K562 (cell line): ENCODE data around the gene LRRC71. TPM values are rescaled to one million over a fixed set of nuclear protein-coding genes. Genes with fewer than 3 reads are reported as not detected.

Source experiments
- BHLHE40 ChIP-seq: IDR thresholded peaks from 2 replicates; pipeline ENCODE4 v1.6.1; 2011; ENCODE audit warnings: low read length, improper control_type of control experiment
- CSDE1 ChIP-seq, 2 experiments: fragments of 450-650 bp; IDR thresholded peaks; 2 replicates each; pipeline ENCODE4 v1.6.1; 2016; ENCODE audit warnings: mild to moderate bottlenecking in 1 of 2
- EWSR1 ChIP-seq: fragments of 450-650 bp; IDR thresholded peaks from 2 replicates; pipeline ENCODE4 v1.6.1; 2018; ENCODE audit warnings: borderline replicate concordance, mild to moderate bottlenecking, low read depth, moderate library complexity; ENCODE audit not compliant: partially characterized antibody
- HDAC2 ChIP-seq: fragments of 450-650 bp; IDR thresholded peaks from 2 replicates; pipeline ENCODE4 v1.6.1; 2016; ENCODE audit warnings: mild to moderate bottlenecking
- ILK ChIP-seq: fragments of 450-650 bp; IDR thresholded peaks from 2 replicates; pipeline ENCODE4 v1.6.1; 2016; ENCODE audit warnings: missing genetic modification characterization, low read depth, mild to moderate bottlenecking, missing compliant biosample characterization, moderate library complexity, borderline replicate concordance
- KDM1A ChIP-seq, 2 experiments: fragments of 450-650 bp; IDR thresholded peaks; 2 replicates each; pipeline ENCODE4 v1.6.1; 2016; ENCODE audit warnings: mild to moderate bottlenecking in 2 of 2
- LCOR ChIP-seq: sonication (generic); formaldehyde crosslinking; IDR thresholded peaks from 2 replicates; pipeline ENCODE4 v1.8.0; 2022; ENCODE audit warnings: mild to moderate bottlenecking, missing genetic modification reagents
- MLX ChIP-seq, 2 experiments: fragments of 450-650 bp in 1 of 2; sonication (generic) in 1 of 2; formaldehyde crosslinking; conservative IDR thresholded peaks; 2 replicates each; pipeline versions ENCODE4 v1.4.0 to v1.8.1; 2020 to 2022; ENCODE audit warnings: mild to moderate bottlenecking in 1 of 2, missing genetic modification reagents in 1 of 2
- MXI1 ChIP-seq: IDR thresholded peaks from 2 replicates; pipeline ENCODE4 v1.6.1; 2011; ENCODE audit warnings: low read depth, mild to moderate bottlenecking, improper control_type of control experiment, low read length
- MYC ChIP-seq, 2 experiments: fragments of 250-450 bp in 1 of 2; sonication (Bioruptor Pico) in 1 of 2; IDR thresholded peaks; 2 replicates each; pipeline versions ENCODE4 v1.5.1 to v1.6.1; 2012 to 2021; ENCODE audit warnings: low read depth in 2 of 2, borderline replicate concordance in 1 of 2, improper control_type of control experiment in 1 of 2, low read length in 1 of 2, mild to moderate bottlenecking in 1 of 2, moderate library complexity in 1 of 2
- NR2F6 ChIP-seq: fragments of 450-650 bp; formaldehyde crosslinking; IDR thresholded peaks from 2 replicates; pipeline ENCODE4 v1.4.0; 2020; ENCODE audit warnings: mild to moderate bottlenecking
- PKNOX1 ChIP-seq: fragments of 450-650 bp; IDR thresholded peaks from 2 replicates; pipeline ENCODE4 v1.6.1; 2016
- POLR2AphosphoS2 ChIP-seq: IDR thresholded peaks from 2 replicates; pipeline ENCODE4 v1.6.1; 2012; ENCODE audit warnings: low read length, improper control_type of control experiment
- SMC3 ChIP-seq: conservative IDR thresholded peaks from 2 replicates; pipeline ENCODE4 v1.6.1; 2011; ENCODE audit warnings: low read depth, low read length, improper control_type of control experiment; ENCODE audit not compliant: insufficient read depth
- SOX6 ChIP-seq: fragments of 450-650 bp; IDR thresholded peaks from 2 replicates; pipeline ENCODE4 v1.6.1; 2014; ENCODE audit warnings: mild to moderate bottlenecking
- SPI1 ChIP-seq: IDR thresholded peaks from 2 replicates; pipeline ENCODE4 v1.6.1; 2011; ENCODE audit warnings: low read depth, low read length, control low read depth, borderline replicate concordance
- SRSF9 ChIP-seq: fragments of 200-400 bp; formaldehyde crosslinking; IDR thresholded peaks from 2 replicates; pipeline ENCODE4 v1.6.1; 2017; ENCODE audit warnings: low read depth, low read length, borderline replicate concordance
- STAT6 ChIP-seq: sonication (generic); formaldehyde crosslinking; IDR thresholded peaks from 2 replicates; pipeline ENCODE4 v1.8.1; 2023; ENCODE audit warnings: mild to moderate bottlenecking, missing genetic modification reagents
- TEAD4 ChIP-seq, 2 experiments: sonication (generic) in 1 of 2; formaldehyde crosslinking in 1 of 2; IDR thresholded peaks; 2 replicates each; pipeline versions ENCODE4 v1.6.1 to v1.8.0; 2012 to 2022; ENCODE audit warnings: borderline replicate concordance in 1 of 2, inconsistent platforms in 1 of 2, low read length in 1 of 2, mild to moderate bottlenecking in 1 of 2, missing genetic modification reagents in 1 of 2
- ZBTB33 ChIP-seq: sonication (generic); formaldehyde crosslinking; IDR thresholded peaks from 2 replicates; pipeline ENCODE4 v1.8.1; 2023; ENCODE audit warnings: mild to moderate bottlenecking, missing genetic modification reagents
- ZNF707 ChIP-seq: fragments of 250-450 bp; sonication (Bioruptor Pico); conservative IDR thresholded peaks from 2 replicates; pipeline ENCODE4 v1.8.0; 2022; ENCODE audit warnings: inconsistent platforms, mild to moderate bottlenecking, moderate library complexity
- ZNF764 ChIP-seq: fragments of 250-450 bp; sonication (Bioruptor Pico); IDR thresholded peaks from 2 replicates; pipeline ENCODE4 v1.4.0; 2020; ENCODE audit warnings: low read depth, mild to moderate bottlenecking, moderate library complexity
- ZNF785 ChIP-seq: fragments of 250-450 bp; sonication (Bioruptor Pico); IDR thresholded peaks from 2 replicates; pipeline ENCODE4 v1.4.0; 2020; ENCODE audit warnings: mild to moderate bottlenecking
- polyA plus RNA-seq, 8 experiments: library from polyadenylated mRNA; depleted of rRNA in 4 of 8; stranded (reverse) in 5 of 8; unstranded in 3 of 8; fragments of >200 nt; fragmentation: Nextera tagmentation in 2 of 8; fragmentation: Illumina TruSeq in 1 of 8; extraction: Ambion mirVana in 2 of 8; extraction: Trizol in 1 of 8; gene quantifications; 2 replicates each; pipeline versions ENCODE4 v1.2.1 to v1.2.3, GENCODE V29; 2011 to 2014; ENCODE audit warnings: inconsistent platforms in 1 of 8, missing spikeins in 1 of 8
- total RNA-seq, 7 experiments: library from RNA; depleted of rRNA in 6 of 7; stranded (reverse); fragments of >200 nt in 6 of 7; fragmentation: Illumina TruSeq in 2 of 7; extraction: Trizol in 2 of 7; gene quantifications; 2 replicates each; pipeline versions ENCODE4 v1.2.1 to v1.2.3, GENCODE V29; 2011 to 2021; ENCODE audit warnings: low replicate concordance in 1 of 7

LRRC71 gene
- total and polyA plus RNA-seq, 9 of the 15 experiments (the other 6 are each of a cell fraction or from before 2014, with no cell fraction given): 0.06 to 1.2 (median 0.51) TPM; not detected in 1

GRCh38 chr1:156910309-156910782, 10.1 kb upstream of the LRRC71 start (continued):
- no peak for TF ChIP-seq SPI1
- no peak for TF ChIP-seq HDAC2
- TF ChIP-seq PKNOX1: no peak
- TF ChIP-seq POLR2AphosphoS2: no peak
- peak in 1 of 2 experiments; percentile 45; a peak in 1 of 4 replicates for TF ChIP-seq KDM1A (IDR thresholded peaks at IDR 0.05)
- TF ChIP-seq SOX6: no peak
- no peak for TF ChIP-seq ZNF785 (CRISPR knock-in tag)
- no peak for TF ChIP-seq BHLHE40
- no peak for TF ChIP-seq MLX (CRISPR knock-in tag; conservative IDR thresholded peaks at IDR 0.05)
- no peak for TF ChIP-seq SRSF9
- no peak for TF ChIP-seq EWSR1
- peak; percentile 92 for TF ChIP-seq ZBTB33
- TF ChIP-seq ZNF764 (CRISPR knock-in tag): no peak
- TF ChIP-seq SMC3: peak; percentile 17; the same call in 1 of the 2 replicates
- no peak for TF ChIP-seq CSDE1 (IDR thresholded peaks at IDR 0.05)
- no peak for TF ChIP-seq ILK
- 0 out of 2 replicates have a peak, but pooled peaks have one; percentile 16 for TF ChIP-seq MYC (IDR thresholded peaks at IDR 0.05; ENCODE audit: low read depth, low read length)
- no peak for TF ChIP-seq MYC (CRISPR knock-in tag; IDR thresholded peaks at IDR 0.05; ENCODE audit: borderline replicate concordance, low read depth)
- no peak for TF ChIP-seq STAT6 (CRISPR knock-in tag)
- no peak for TF ChIP-seq TEAD4 (IDR thresholded peaks at IDR 0.05; ENCODE audit: low read length)
- no peak for TF ChIP-seq TEAD4 (CRISPR knock-in tag; IDR thresholded peaks at IDR 0.05; ENCODE audit: borderline replicate concordance)
- no peak for TF ChIP-seq ZNF707 (CRISPR knock-in tag)
- no peak for TF ChIP-seq LCOR (CRISPR knock-in tag)
- TF ChIP-seq MXI1: no peak
- TF ChIP-seq NR2F6 (CRISPR knock-in tag): no peak
